ENCODE results near the gene SYT3. TPM values are rescaled to one million over a fixed set of nuclear protein-coding genes. Genes with fewer than 3 reads are reported as not detected.
"Not testable (repeated sequence)": the region's sequence is repeated elsewhere in the genome, so short reads cannot be mapped to it uniquely, and the experiment has no call there.

The SYT3 gene
- total RNA-seq, 1 donor from 2014 or later: not detected

DNA sequence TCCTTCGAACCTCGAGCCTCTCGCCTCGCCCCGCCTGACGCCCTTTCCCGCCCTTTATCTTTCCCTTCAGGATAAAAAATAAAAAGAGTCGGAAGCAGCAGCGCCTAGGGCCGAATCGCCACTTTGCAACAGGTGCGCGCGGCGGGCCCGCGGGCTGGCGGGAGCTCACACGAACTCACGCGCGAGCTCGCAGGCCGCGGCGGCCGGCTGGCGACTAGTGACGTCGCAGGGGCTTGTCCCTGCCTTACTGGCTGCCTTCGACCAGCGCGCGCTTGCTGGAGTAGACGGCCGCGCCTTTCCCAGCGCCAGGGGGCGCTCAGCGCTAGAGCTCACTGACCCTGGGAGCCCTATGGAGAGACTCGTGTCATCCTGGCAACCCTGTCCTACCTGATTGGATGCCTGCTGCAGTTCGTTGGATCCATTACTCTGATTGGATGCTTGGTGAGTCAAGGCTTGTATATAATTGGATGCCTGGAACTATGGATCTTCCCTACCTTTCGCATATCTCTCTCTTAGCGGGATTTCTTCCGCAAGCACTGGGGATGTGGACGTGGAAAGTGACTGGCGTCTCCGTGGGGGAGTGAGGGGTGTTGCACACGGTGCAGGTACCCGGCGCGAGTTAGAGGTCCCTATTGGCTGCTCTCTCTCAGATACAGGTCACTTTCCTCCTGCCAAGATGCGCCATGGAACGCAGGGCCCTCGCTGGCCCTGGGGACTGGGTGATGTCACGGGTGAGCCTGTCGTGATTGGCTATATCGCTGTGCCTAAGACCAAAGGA is 33.4 kb downstream of the SYT3 start:
- peaks cover 20 to 30% (median 22%) of the 10 kb centered on the region in 3 donors for H3K27me3 ChIP-seq (ENCODE audit: control insufficient read depth in 3 of 3, insufficient read depth in 3 of 3, low read length in 3 of 3)
- not testable (repeated sequence) for H3K4me1 ChIP-seq (ENCODE audit: control insufficient read depth in 3 of 3, insufficient read depth in 3 of 3, low read length in 3 of 3); H3K9me3 ChIP-seq (ENCODE audit: control insufficient read depth in 3 of 3, low read length in 3 of 3); H3K4me3 ChIP-seq (ENCODE audit: low read length in 3 of 3); H3K9ac ChIP-seq (ENCODE audit: low read depth in 1 of 3, low read length in 3 of 3); H3K36me3 ChIP-seq (ENCODE audit: control insufficient read depth in 3 of 3, insufficient read depth in 3 of 3, low read length in 3 of 3); H3K27ac ChIP-seq (ENCODE audit: low read depth, low read length)

DNA sequence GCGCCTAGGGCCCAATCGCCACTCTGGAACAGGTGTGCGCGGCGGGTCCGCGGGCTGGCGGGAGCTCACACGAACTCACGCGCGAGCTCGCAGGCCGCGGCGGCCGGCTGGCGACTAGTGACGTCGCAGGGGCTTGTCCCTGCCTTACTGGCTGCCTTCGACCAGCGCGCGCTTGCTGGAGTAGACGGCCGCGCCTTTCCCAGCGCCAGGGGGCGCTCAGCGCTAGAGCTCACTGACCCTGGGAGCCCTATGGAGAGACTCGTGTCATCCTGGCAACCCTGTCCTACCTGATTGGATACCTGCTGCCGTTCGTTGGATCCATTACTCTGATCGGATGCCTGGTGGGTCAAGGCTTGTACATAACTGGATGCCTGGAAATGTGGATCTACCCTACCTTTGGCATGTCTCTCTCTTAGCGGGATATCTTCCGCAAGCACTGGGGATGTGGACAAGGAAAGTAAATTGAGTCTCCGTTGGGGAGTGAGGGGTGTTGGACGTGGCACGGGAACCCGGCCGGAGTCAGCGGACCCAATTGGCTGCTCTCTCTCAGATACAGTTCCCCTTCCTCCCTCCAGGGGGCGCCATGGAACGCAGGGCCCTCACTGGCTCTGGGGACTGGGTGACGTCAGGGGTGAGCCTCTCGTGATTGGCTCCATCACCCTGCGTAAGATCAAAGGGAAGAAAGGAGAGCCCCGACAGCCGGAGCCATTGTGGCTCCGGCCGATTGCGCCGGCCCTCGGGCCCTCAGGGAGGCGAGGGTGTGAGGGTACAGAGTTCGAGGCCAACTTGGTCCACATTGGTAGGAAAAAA is 35.2 kb downstream of the SYT3 start:
- H3K9ac ChIP-seq (ENCODE audit: low read depth in 1 of 3, low read length in 3 of 3); H3K4me3 ChIP-seq (ENCODE audit: low read length in 3 of 3); H3K4me1 ChIP-seq (ENCODE audit: control insufficient read depth in 3 of 3, insufficient read depth in 3 of 3, low read length in 3 of 3); H3K36me3 ChIP-seq (ENCODE audit: control insufficient read depth in 3 of 3, insufficient read depth in 3 of 3, low read length in 3 of 3); H3K9me3 ChIP-seq (ENCODE audit: control insufficient read depth in 3 of 3, low read length in 3 of 3); H3K27ac ChIP-seq (ENCODE audit: low read depth, low read length): not testable (repeated sequence)
- H3K27me3 ChIP-seq (ENCODE audit: control insufficient read depth in 3 of 3, insufficient read depth in 3 of 3, low read length in 3 of 3): peaks cover 20 to 34% (median 26%) of the 10 kb centered on the region in 3 donors

DNA sequence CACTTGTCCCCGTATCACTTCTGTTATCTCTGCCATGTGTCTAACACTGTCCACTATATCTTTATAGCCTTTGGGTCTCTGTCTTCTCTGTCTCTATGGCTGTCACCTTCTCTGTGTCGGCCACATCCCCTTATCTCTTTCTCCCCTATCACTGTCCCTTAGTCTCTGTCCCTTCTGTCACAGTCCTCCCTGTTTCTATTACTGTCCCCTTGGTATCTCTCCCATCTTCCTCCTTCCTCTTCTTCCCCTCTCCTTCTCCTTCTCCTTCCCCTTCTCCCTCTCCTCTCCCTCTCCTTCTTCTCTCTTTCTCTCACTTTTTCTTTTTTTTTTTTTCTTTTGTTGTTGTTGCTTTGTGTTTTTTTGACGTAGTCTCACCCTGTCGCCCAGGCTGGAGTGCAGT is 36.7 kb downstream of the SYT3 start:
- Histone ChIP-seq H3K4me3 (ENCODE audit: low read length in 3 of 3) (no peak overlapping the region), H3K27ac (ENCODE audit: low read depth, low read length) (no peak overlapping the region), H3K4me1 (ENCODE audit: control insufficient read depth in 3 of 3, insufficient read depth in 3 of 3, low read length in 3 of 3) (no peaks in the 10 kb centered on the region), H3K27me3 (ENCODE audit: control insufficient read depth in 3 of 3, insufficient read depth in 3 of 3, low read length in 3 of 3) (peaks cover 20 to 34% (median 25%) of the 10 kb centered on the region in 3 donors), H3K9ac (ENCODE audit: low read depth in 1 of 3, low read length in 3 of 3) (no peak overlapping the region), H3K36me3 (ENCODE audit: control insufficient read depth in 3 of 3, insufficient read depth in 3 of 3, low read length in 3 of 3) (no peaks in the 10 kb centered on the region), H3K9me3 (ENCODE audit: control insufficient read depth in 3 of 3, low read length in 3 of 3) (peaks cover 0 to 4% (median 0%) of the 10 kb centered on the region in 3 donors)

DNA sequence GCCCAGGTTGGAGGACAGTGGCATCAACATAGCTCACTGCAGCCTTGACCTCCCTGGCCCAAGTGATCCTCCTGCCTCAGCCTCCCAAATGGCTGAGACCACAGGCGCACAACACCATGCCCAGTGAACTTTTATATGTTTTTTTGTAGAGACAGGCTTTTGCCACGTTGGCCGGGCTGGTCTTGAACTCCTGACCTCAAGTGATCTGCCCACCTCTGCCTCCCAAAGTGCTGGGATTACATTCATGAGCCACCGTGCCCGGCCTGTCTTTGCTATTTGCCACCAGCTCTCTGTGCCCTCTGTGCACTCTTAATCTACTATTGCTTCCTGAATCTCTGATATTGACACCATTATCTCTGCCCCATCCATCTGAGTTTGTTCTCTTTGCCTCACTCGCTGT is 37.2 kb downstream of the SYT3 start:
- H3K9me3 ChIP-seq (ENCODE audit: control insufficient read depth in 3 of 3, low read length in 3 of 3): peaks cover 0 to 4% (median 0%) of the 10 kb centered on the region in 3 donors
- no peak overlapping the region for H3K4me3 ChIP-seq (ENCODE audit: low read length in 3 of 3)
- H3K27me3 ChIP-seq (ENCODE audit: control insufficient read depth in 3 of 3, insufficient read depth in 3 of 3, low read length in 3 of 3): peaks cover 17 to 31% (median 21%) of the 10 kb centered on the region in 3 donors
- H3K27ac ChIP-seq (ENCODE audit: low read depth, low read length): no peak overlapping the region
- no peak overlapping the region for H3K9ac ChIP-seq (ENCODE audit: low read depth in 1 of 3, low read length in 3 of 3)
- no peaks in the 10 kb centered on the region for H3K4me1 ChIP-seq (ENCODE audit: control insufficient read depth in 3 of 3, insufficient read depth in 3 of 3, low read length in 3 of 3)
- no peaks in the 10 kb centered on the region for H3K36me3 ChIP-seq (ENCODE audit: control insufficient read depth in 3 of 3, insufficient read depth in 3 of 3, low read length in 3 of 3)

- no peak overlapping the region for H3K4me3 ChIP-seq (ENCODE audit: low read length in 3 of 3)
- H3K4me1 ChIP-seq (ENCODE audit: control insufficient read depth in 3 of 3, insufficient read depth in 3 of 3, low read length in 3 of 3): no peaks in the 10 kb centered on the region
- peaks cover 0 to 4% (median 0%) of the 10 kb centered on the region in 3 donors for H3K9me3 ChIP-seq (ENCODE audit: control insufficient read depth in 3 of 3, low read length in 3 of 3)
- peaks cover 13 to 28% (median 16%) of the 10 kb centered on the region in 3 donors for H3K27me3 ChIP-seq (ENCODE audit: control insufficient read depth in 3 of 3, insufficient read depth in 3 of 3, low read length in 3 of 3)
- no peak overlapping the region for H3K9ac ChIP-seq (ENCODE audit: low read depth in 1 of 3, low read length in 3 of 3)
- H3K27ac ChIP-seq (ENCODE audit: low read depth, low read length): no peak overlapping the region
- H3K36me3 ChIP-seq (ENCODE audit: control insufficient read depth in 3 of 3, insufficient read depth in 3 of 3, low read length in 3 of 3): no peaks in the 10 kb centered on the region
These were observed 37.6 kb downstream of the SYT3 start for GRCh38 chr19:50602089-50602422.

GRCh38 chr19:50601407-50602088 is 38.1 kb downstream of the SYT3 start:
- no peak overlapping the region for H3K27ac ChIP-seq (ENCODE audit: low read depth, low read length)
- no peaks in the 10 kb centered on the region for H3K4me1 ChIP-seq (ENCODE audit: control insufficient read depth in 3 of 3, insufficient read depth in 3 of 3, low read length in 3 of 3)
- H3K9ac ChIP-seq (ENCODE audit: low read depth in 1 of 3, low read length in 3 of 3): no peak overlapping the region
- no peak overlapping the region for H3K4me3 ChIP-seq (ENCODE audit: low read length in 3 of 3)
- H3K27me3 ChIP-seq (ENCODE audit: control insufficient read depth in 3 of 3, insufficient read depth in 3 of 3, low read length in 3 of 3): peaks cover 11 to 24% (median 12%) of the 10 kb centered on the region in 3 donors
- H3K36me3 ChIP-seq (ENCODE audit: control insufficient read depth in 3 of 3, insufficient read depth in 3 of 3, low read length in 3 of 3): no peaks in the 10 kb centered on the region
- peaks cover 0 to 3% (median 0%) of the 10 kb centered on the region in 3 donors for H3K9me3 ChIP-seq (ENCODE audit: control insufficient read depth in 3 of 3, low read length in 3 of 3)

GRCh38 chr19:50599427-50599826 is 40.3 kb downstream of the SYT3 start:
- H3K27me3 ChIP-seq (ENCODE audit: control insufficient read depth in 3 of 3, insufficient read depth in 3 of 3, low read length in 3 of 3): peaks cover 7 to 20% (median 8%) of the 10 kb centered on the region in 3 donors

GRCh38 chr19:50590191-50590590 is 49.5 kb downstream of the SYT3 start:
- no peaks in the 10 kb centered on the region for H3K36me3 ChIP-seq (ENCODE audit: control insufficient read depth in 3 of 3, insufficient read depth in 3 of 3, low read length in 3 of 3)
- H3K4me1 ChIP-seq (ENCODE audit: control insufficient read depth in 3 of 3, insufficient read depth in 3 of 3, low read length in 3 of 3): no peaks in the 10 kb centered on the region
- no peak overlapping the region for H3K4me3 ChIP-seq (ENCODE audit: low read length in 3 of 3)
- H3K27me3 ChIP-seq (ENCODE audit: control insufficient read depth in 3 of 3, insufficient read depth in 3 of 3, low read length in 3 of 3): peaks cover 0 to 16% (median 5%) of the 10 kb centered on the region in 3 donors
- H3K9ac ChIP-seq (ENCODE audit: low read depth in 1 of 3, low read length in 3 of 3): no peak overlapping the region
- no peaks in the 10 kb centered on the region for H3K9me3 ChIP-seq (ENCODE audit: control insufficient read depth in 3 of 3, low read length in 3 of 3)
- H3K27ac ChIP-seq (ENCODE audit: low read depth, low read length): no peak overlapping the region

More at GRCh38 chr19:50599427-50599826, 40.3 kb downstream of the SYT3 start:
- Histone ChIP-seq H3K27ac (ENCODE audit: low read depth, low read length) (no peak overlapping the region), H3K4me1 (ENCODE audit: control insufficient read depth in 3 of 3, insufficient read depth in 3 of 3, low read length in 3 of 3) (no peaks in the 10 kb centered on the region), H3K4me3 (ENCODE audit: low read length in 3 of 3) (no peak overlapping the region), H3K9ac (ENCODE audit: low read depth in 1 of 3, low read length in 3 of 3) (no peak overlapping the region), H3K9me3 (ENCODE audit: control insufficient read depth in 3 of 3, low read length in 3 of 3) (no peaks in the 10 kb centered on the region), H3K36me3 (ENCODE audit: control insufficient read depth in 3 of 3, insufficient read depth in 3 of 3, low read length in 3 of 3) (no peaks in the 10 kb centered on the region)

DNA sequence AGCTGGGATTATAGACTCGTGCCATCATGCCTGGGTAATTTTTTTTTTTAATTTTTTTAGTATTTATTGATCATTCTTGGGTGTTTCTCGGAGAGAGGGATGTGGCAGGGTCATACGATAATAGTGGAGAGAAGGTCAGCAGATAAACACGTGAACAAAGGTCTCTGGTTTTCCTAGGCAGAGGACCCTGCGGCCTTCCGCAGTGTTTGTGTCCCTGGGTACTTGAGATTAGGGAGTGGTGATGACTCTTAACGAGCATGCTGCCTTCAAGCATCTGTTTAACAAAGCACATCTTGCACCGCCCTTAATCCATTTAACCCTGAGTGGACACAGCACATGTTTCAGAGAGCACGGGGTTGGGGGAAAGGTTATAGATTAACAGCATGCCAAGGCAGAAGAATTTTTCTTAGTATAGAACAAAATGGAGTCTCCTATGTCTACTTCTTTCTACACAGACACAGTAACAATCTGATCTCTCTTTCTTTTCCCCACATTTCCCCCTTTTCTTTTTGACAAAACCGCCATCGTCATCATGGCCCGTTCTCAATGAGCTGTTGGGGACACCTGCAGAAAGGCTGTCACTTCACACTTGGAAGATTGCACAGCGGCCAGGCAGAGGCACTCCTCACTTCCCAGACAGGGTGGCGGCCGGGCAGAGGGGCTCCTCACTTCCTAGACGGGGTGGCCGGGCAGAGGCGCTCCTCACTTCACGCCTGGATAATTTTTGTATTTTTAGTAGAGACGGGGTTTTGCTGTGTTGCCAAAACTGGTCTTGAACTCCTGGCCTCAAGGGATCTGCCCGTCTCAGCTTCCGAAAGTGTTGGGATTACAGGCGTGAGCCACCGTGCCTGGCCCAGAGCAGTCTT is 57.7 kb downstream of the SYT3 start:
- H3K9ac ChIP-seq (ENCODE audit: low read depth in 1 of 3, low read length in 3 of 3); H3K4me3 ChIP-seq (ENCODE audit: low read length in 3 of 3); H3K27ac ChIP-seq (ENCODE audit: low read depth, low read length); H3K9me3 ChIP-seq (ENCODE audit: control insufficient read depth in 3 of 3, low read length in 3 of 3); H3K36me3 ChIP-seq (ENCODE audit: control insufficient read depth in 3 of 3, insufficient read depth in 3 of 3, low read length in 3 of 3); H3K4me1 ChIP-seq (ENCODE audit: control insufficient read depth in 3 of 3, insufficient read depth in 3 of 3, low read length in 3 of 3); H3K27me3 ChIP-seq (ENCODE audit: control insufficient read depth in 3 of 3, insufficient read depth in 3 of 3, low read length in 3 of 3): not testable (repeated sequence)
